Activated gamma-delta T cell (primary cell): Measurements from ENCODE around the gene SEMG2.

Source experiments
- DNase-seq: peaks from one replicate; lab custom pipeline; 2025; lab: John Stamatoyannopoulos, UW
- total RNA-seq, 2 donors: gene quantifications; one replicate each; lab custom pipeline; 2026; lab: John Stamatoyannopoulos, UW

Gene SEMG2
- 0 reads per million in 2 donors for total RNA-seq

GRCh38 chr20:45221076-45221475 is at the start of gene SEMG2:
TSS of gene SEMG2 (plus strand) at chr20:45221373. CDS start at chr20:45221390, 17 bp downstream.
- no peak for DNase-seq

GRCh38 chr20:45173522-45173921 is 47.7 kb upstream of the SEMG2 start:
- DNase-seq: no peak

GRCh38 chr20:45174434-45175364 is 46.5 kb upstream of the SEMG2 start, which contains the start of gene PI3:
TSS of gene PI3 (plus strand) at chr20:45174902. CDS start at chr20:45174923, 21 bp downstream.
- no peak for DNase-seq

- no peak for DNase-seq
These were observed 44.5 kb upstream of the SEMG2 start for GRCh38 chr20:45176526-45177267.

GRCh38 chr20:45179166-45179565 is 42.0 kb upstream of the SEMG2 start:
- no peak for DNase-seq

GRCh38 chr20:45181639-45182038 is 39.5 kb upstream of the SEMG2 start:
- DNase-seq: no peak

GRCh38 chr20:45183084-45183483 is 38.1 kb upstream of the SEMG2 start:
- no peak for DNase-seq

GRCh38 chr20:45187693-45188092 is 33.5 kb upstream of the SEMG2 start:
- DNase-seq: no peak

GRCh38 chr20:45189067-45189609 is 32.0 kb upstream of the SEMG2 start:
- no peak for DNase-seq

GRCh38 chr20:45189861-45190260 is 31.3 kb upstream of the SEMG2 start:
- DNase-seq: no peak

GRCh38 chr20:45191926-45192325 is 29.2 kb upstream of the SEMG2 start:
- no peak for DNase-seq

- DNase-seq: no peak
These were observed 27.8 kb upstream of the SEMG2 start for GRCh38 chr20:45193331-45193730.

GRCh38 chr20:45206725-45207124 is 14.4 kb upstream of the SEMG2 start, which contains the start of gene SEMG1:
TSS of gene SEMG1 (plus strand) at chr20:45207033. CDS start at chr20:45207054, 21 bp downstream.
- no peak for DNase-seq

GRCh38 chr20:45209924-45210323 is 11.2 kb upstream of the SEMG2 start:
- DNase-seq: no peak

GRCh38 chr20:45211569-45212474 is 9.4 kb upstream of the SEMG2 start:
- DNase-seq: no peak

GRCh38 chr20:45212836-45213235 is 8.3 kb upstream of the SEMG2 start:
- DNase-seq: no peak

GRCh38 chr20:45218124-45218523 is 3.0 kb upstream of the SEMG2 start:
- DNase-seq: no peak

GRCh38 chr20:45218636-45219035 is 2.5 kb upstream of the SEMG2 start:
- no peak for DNase-seq

GRCh38 chr20:45223136-45223535 is 2.0 kb downstream of the SEMG2 start:
- DNase-seq: no peak

GRCh38 chr20:45226287-45226686 is 5.1 kb downstream of the SEMG2 start:
- DNase-seq: no peak
